ENCODE data around the gene ZNF878.
A peak's percentile ranks its signal among the peaks of the same experiment; 100 is the strongest.

The ZNF878 gene

GRCh38 chr19:12052091-12052496, 667 bp downstream of the ZNF878 start:
- TF ChIP-seq EZH2phosphoT487 (IDR thresholded peaks at IDR 0.05; ENCODE audit: low read length) (no peak), CTCF (IDR thresholded peaks at IDR 0.05; ENCODE audit: low read length) (no peak), EZH2 (optimal IDR thresholded peaks at IDR 0.05; ENCODE audit: low read depth, low read length) (no peak)
- H3K4me2 ChIP-seq (ENCODE audit: low read depth, low read length) = peak overlapping the region; percentile 44; the same call in 1 of the 2 replicates
- peak overlapping the region; percentile 42 for H3K4me3 ChIP-seq (ENCODE audit: low read length)
- H3F3A ChIP-seq (ENCODE audit: insufficient read depth, low read length) = no peaks in the 10 kb centered on the region
- H4K20me1 ChIP-seq (ENCODE audit: insufficient read depth, low read length) = no peaks in the 10 kb centered on the region
- no peaks in the 10 kb centered on the region for H3K9me2 ChIP-seq (replicated peaks; ENCODE audit: insufficient read depth, low read length)
- DNase-seq = no peak
- H3K27me3 ChIP-seq (replicated peaks; ENCODE audit: insufficient read depth, low read length) = no peaks in the 10 kb centered on the region
- H3K9me3 ChIP-seq (replicated peaks; ENCODE audit: insufficient read depth, low read length) = no peaks in the 10 kb centered on the region
- H3K79me2 ChIP-seq (ENCODE audit: low read length) = no peaks in the 10 kb centered on the region
- H3K4me1 ChIP-seq (ENCODE audit: low read length) = no peaks in the 10 kb centered on the region
- no peak overlapping the region for H3K27ac ChIP-seq (ENCODE audit: low read length)
- no peaks in the 10 kb centered on the region for H3K36me3 ChIP-seq (replicated peaks; ENCODE audit: insufficient read depth, low read length)
- peak overlapping the region; percentile 30; the same call in 1 of the 2 replicates for H2AFZ ChIP-seq (ENCODE audit: low read length)
- H3K9ac ChIP-seq (ENCODE audit: low read length) = no peak overlapping the region

GRCh38 chr19:12047868-12048267, 4.9 kb downstream of the ZNF878 start:
- no peaks in the 10 kb centered on the region for H3K9me2 ChIP-seq (replicated peaks; ENCODE audit: insufficient read depth, low read length)
- no peak overlapping the region for H3K27ac ChIP-seq (ENCODE audit: low read length)
- TF ChIP-seq CTCF (IDR thresholded peaks at IDR 0.05; ENCODE audit: low read length) = no peak
- no peak for TF ChIP-seq EZH2phosphoT487 (IDR thresholded peaks at IDR 0.05; ENCODE audit: low read length)
- TF ChIP-seq EZH2 (optimal IDR thresholded peaks at IDR 0.05; ENCODE audit: low read depth, low read length) = no peak
- H3K79me2 ChIP-seq (ENCODE audit: low read length) = no peaks in the 10 kb centered on the region
- no peaks in the 10 kb centered on the region for H4K20me1 ChIP-seq (ENCODE audit: insufficient read depth, low read length)
- no peak overlapping the region for H2AFZ ChIP-seq (ENCODE audit: low read length)
- H3K4me1 ChIP-seq (ENCODE audit: low read length) = no peaks in the 10 kb centered on the region
- no peak for DNase-seq
- no peaks in the 10 kb centered on the region for H3K36me3 ChIP-seq (replicated peaks; ENCODE audit: insufficient read depth, low read length)
- H3K4me3 ChIP-seq (ENCODE audit: low read length) = no peak overlapping the region
- H3K27me3 ChIP-seq (replicated peaks; ENCODE audit: insufficient read depth, low read length) = no peaks in the 10 kb centered on the region
- no peaks in the 10 kb centered on the region for H3F3A ChIP-seq (ENCODE audit: insufficient read depth, low read length)
- no peaks in the 10 kb centered on the region for H3K9me3 ChIP-seq (replicated peaks; ENCODE audit: insufficient read depth, low read length)
- H3K4me2 ChIP-seq (ENCODE audit: low read depth, low read length) = no peak overlapping the region
- H3K9ac ChIP-seq (ENCODE audit: low read length) = no peak overlapping the region

DNA sequence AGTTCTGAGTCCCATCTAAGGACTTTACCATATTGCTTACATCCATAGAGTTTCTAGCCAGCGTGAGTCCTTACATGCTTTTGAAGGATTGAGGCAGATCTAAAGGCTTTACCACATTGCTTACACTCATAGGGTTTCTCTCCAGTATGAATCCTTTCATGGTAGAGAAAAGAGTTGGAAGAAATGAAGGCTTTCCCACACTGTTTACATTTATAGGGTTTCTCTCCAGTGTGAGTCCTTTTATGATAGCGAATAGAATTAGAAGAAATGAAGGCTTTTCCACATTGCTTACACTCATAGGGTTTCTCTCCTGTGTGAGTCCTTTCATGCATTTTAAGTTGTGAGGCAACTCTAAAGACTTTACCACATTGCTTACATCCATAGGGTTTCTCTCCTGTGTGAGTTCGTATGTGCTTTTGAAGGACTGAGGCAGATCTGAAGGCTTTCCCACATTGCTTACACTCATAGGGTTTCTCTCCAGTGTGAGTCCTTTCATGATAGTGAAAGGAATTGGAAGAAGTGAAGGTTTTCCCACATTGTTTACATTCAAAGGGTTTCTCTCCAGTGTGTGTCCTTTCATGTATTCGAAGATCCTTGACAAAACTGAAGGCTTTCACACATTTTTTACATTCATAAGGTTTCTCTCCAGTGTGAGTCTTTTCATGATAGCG, 8.9 kb downstream of the ZNF878 start:
- H3K9me2 ChIP-seq (replicated peaks; ENCODE audit: insufficient read depth, low read length) = no peaks in the 10 kb centered on the region
- no peaks in the 10 kb centered on the region for H3K36me3 ChIP-seq (replicated peaks; ENCODE audit: insufficient read depth, low read length)
- H3K9me3 ChIP-seq (replicated peaks; ENCODE audit: insufficient read depth, low read length) = no peaks in the 10 kb centered on the region
- TF ChIP-seq EZH2phosphoT487 (IDR thresholded peaks at IDR 0.05; ENCODE audit: low read length) (no peak), EZH2 (optimal IDR thresholded peaks at IDR 0.05; ENCODE audit: low read depth, low read length) (no peak), CTCF (IDR thresholded peaks at IDR 0.05; ENCODE audit: low read length) (no peak)
- no peaks in the 10 kb centered on the region for H3K79me2 ChIP-seq (ENCODE audit: low read length)
- H3K4me3 ChIP-seq (ENCODE audit: low read length) = no peak overlapping the region
- H3K27me3 ChIP-seq (replicated peaks; ENCODE audit: insufficient read depth, low read length) = no peaks in the 10 kb centered on the region
- no peaks in the 10 kb centered on the region for H3F3A ChIP-seq (ENCODE audit: insufficient read depth, low read length)
- H3K4me1 ChIP-seq (ENCODE audit: low read length) = no peaks in the 10 kb centered on the region
- H3K9ac ChIP-seq (ENCODE audit: low read length) = no peak overlapping the region
- H4K20me1 ChIP-seq (ENCODE audit: insufficient read depth, low read length) = no peaks in the 10 kb centered on the region
- DNase-seq = no peak
- H2AFZ ChIP-seq (ENCODE audit: low read length) = no peak overlapping the region
- no peak overlapping the region for H3K27ac ChIP-seq (ENCODE audit: low read length)
- H3K4me2 ChIP-seq (ENCODE audit: low read depth, low read length) = no peak overlapping the region

Measured in MM.1S (cell line).